Body of pancreas (tissue), 4 donors: ENCODE results near the gene RPL38. TPM values are rescaled to one million over a fixed set of nuclear protein-coding genes. Genes with fewer than 3 reads are reported as not detected.

ENCODE experiments used
- ATAC-seq: fragments of 150-250 bp; one replicate; pipeline ENCODE4 v1.9.1; 2016
- DNase-seq, 4 donors: peaks; one replicate each; pipeline ENCODE4 v3.0.0-alpha.2; 2019
- H3K27ac ChIP-seq, 4 donors: fragments of 200-600 bp; sonication (generic); 1 replicate in 3 of 4; 2 replicates in 1 of 4; pipeline versions ENCODE4 v1.5.1 to v1.6.1; 2016 to 2019; ENCODE audit warnings: mild to moderate bottlenecking in 1 of 4, mixed read lengths in 1 of 4, moderate library complexity in 1 of 4
- H3K27me3 ChIP-seq, 2 donors: fragments of 200-600 bp; sonication (generic); one replicate each; pipeline ENCODE4 v1.6.0; 2016; ENCODE audit warnings: mild to moderate bottlenecking in 1 of 2
- H3K36me3 ChIP-seq, 2 donors: fragments of 200-600 bp; sonication (generic); replicated peaks in 1 of 2; 2 replicates each; pipeline ENCODE4 v1.5.1; 2016; ENCODE audit warnings: low read depth in 2 of 2; ENCODE audit not compliant: insufficient read depth in 1 of 2
- H3K4me1 ChIP-seq: fragments of 200-600 bp; sonication (generic); one replicate; pipeline ENCODE4 v1.6.0; 2016
- H3K4me3 ChIP-seq, 2 donors: fragments of 200-600 bp; sonication (generic); 1 replicate in 1 of 2; 2 replicates in 1 of 2; pipeline ENCODE4 v1.5.1; 2016 to 2019
- H3K9me3 ChIP-seq, 3 donors: fragments of 200-600 bp; sonication (generic); 1 replicate in 2 of 3; 2 replicates in 1 of 3; pipeline ENCODE4 v1.5.1; 2016
- POLR2A ChIP-seq, 3 donors: fragments of 450-650 bp; IDR thresholded peaks; one replicate each; pipeline ENCODE4 v1.6.1; 2016; ENCODE audit warnings: antibody characterized with exemption in 3 of 3, mild to moderate bottlenecking in 2 of 3
- WGBS, 2 donors: methylation state at CpG; one replicate each; pipeline ENCODE4 v1.1.5; 2017; 5-methylcytosine and 5-hydroxymethylcytosine counted together
- intact Hi-C: fragments of 100-400 bp; cut with DNase I; formaldehyde crosslinking; loops from one replicate; pipeline ENCODE4 v1.15.1; 2023
- total RNA-seq, 2 donors: library from RNA; depleted of rRNA; stranded (reverse); fragments of >200 nt; gene quantifications; one replicate each; pipeline ENCODE4 v1.1.0, GENCODE V29; 2016
- TF ChIP-seq, protein P1 (sequence below), 7 experiments: fragments of 450-650 bp in 4 of 7; fragments of 200-600 bp in 3 of 7; sonication (generic) in 3 of 7; IDR thresholded peaks; one replicate each; pipeline ENCODE4 v1.5.1; 2016 to 2019; ENCODE audit warnings: antibody characterized with exemption in 7 of 7

RPL38 gene
- total RNA-seq, 2 donors from 2014 or later: 141 to 156 TPM

DNA sequence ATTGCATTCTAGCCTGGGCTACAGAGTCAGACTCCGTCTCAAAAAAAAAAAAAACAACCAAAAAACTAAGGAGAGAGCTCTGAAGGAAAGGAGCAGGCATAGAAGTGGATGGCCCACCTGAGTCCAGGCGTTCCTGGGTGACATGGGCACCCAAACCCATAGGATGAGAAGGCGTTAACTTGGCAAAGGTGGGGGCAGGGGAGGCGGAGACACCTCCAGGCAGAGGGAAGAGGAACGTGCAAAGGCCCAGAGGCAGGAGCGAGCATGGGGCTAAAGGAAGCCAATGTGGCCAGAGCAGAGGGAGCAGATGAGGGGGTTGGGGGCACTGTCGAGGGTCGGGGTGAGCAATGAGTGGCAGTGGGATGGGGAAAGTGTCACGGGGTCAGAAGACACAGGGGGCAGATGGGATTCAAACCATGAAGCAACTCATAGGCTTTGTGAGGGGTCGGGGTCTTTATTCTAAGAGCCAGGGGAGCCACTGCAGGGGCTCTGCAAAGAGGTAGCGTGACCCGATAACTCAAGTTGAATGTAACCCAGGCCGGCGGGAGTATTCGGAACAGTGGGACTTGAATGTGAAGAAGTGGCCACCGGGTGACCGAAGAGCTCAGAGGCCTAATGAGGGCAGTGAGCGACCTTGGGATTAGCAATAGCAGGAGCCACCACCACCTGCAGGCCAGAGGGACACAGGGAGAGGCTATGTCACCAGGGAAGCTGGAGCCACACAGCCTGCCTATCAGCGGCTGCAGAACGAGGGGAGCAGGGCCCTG lies 21.7 kb downstream of the RPL38 start:
- Histone ChIP-seq H3K27ac (no peak overlapping the region), H3K4me3 (no peak overlapping the region), H3K27me3 (no peaks in the 10 kb centered on the region), H3K4me1 (no peaks in the 10 kb centered on the region), H3K9me3 (no peaks in the 10 kb centered on the region), H3K36me3 (no peaks in the 10 kb centered on the region)
- DNase-seq (no peak), ATAC-seq (no peak)
- intact Hi-C loops: no loop called here
- TF ChIP-seq, protein P1, sequence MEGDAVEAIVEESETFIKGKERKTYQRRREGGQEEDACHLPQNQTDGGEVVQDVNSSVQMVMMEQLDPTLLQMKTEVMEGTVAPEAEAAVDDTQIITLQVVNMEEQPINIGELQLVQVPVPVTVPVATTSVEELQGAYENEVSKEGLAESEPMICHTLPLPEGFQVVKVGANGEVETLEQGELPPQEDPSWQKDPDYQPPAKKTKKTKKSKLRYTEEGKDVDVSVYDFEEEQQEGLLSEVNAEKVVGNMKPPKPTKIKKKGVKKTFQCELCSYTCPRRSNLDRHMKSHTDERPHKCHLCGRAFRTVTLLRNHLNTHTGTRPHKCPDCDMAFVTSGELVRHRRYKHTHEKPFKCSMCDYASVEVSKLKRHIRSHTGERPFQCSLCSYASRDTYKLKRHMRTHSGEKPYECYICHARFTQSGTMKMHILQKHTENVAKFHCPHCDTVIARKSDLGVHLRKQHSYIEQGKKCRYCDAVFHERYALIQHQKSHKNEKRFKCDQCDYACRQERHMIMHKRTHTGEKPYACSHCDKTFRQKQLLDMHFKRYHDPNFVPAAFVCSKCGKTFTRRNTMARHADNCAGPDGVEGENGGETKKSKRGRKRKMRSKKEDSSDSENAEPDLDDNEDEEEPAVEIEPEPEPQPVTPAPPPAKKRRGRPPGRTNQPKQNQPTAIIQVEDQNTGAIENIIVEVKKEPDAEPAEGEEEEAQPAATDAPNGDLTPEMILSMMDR (IDR thresholded peaks at IDR 0.05): no peak
- no peak for TF ChIP-seq POLR2A (IDR thresholded peaks at IDR 0.05)
- WGBS, 2 donors: 90 to 92% methylated on average over 20 of the region's 20 CpGs

DNA sequence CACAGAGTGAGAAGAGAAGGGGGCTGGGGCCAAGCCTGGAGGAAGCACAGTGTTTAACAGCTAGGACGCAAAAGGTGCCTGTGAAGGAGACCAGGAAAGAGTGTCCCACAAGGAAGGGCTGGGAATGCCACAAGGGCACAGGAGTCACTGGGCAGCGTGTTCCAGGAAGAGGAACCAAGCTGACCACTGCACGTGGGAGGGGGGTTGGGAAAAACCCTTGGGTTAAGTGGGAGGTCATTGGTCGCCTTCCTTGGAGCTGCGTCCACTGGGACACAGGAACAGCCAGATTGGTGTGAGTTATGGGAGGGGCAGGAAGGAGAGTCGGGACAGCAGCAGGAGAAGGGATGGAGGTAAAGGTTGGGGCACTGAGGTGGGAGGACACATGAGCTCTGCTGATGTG lies 22.8 kb downstream of the RPL38 start:
- Histone ChIP-seq H3K27me3 (no peaks in the 10 kb centered on the region), H3K4me1 (peaks cover 2% of the 10 kb centered on the region), H3K9me3 (no peaks in the 10 kb centered on the region), H3K36me3 (no peaks in the 10 kb centered on the region), H3K27ac (no peak overlapping the region), H3K4me3 (no peak overlapping the region)
- DNase-seq: no peak
- ATAC-seq: no peak
- TF ChIP-seq, protein P1 (IDR thresholded peaks at IDR 0.05): no peak
- no peak for TF ChIP-seq POLR2A (IDR thresholded peaks at IDR 0.05)
- 80 to 90% methylated on average over 6 of the region's 6 CpGs for WGBS, 2 donors
- intact Hi-C loops: no loop called here

DNA sequence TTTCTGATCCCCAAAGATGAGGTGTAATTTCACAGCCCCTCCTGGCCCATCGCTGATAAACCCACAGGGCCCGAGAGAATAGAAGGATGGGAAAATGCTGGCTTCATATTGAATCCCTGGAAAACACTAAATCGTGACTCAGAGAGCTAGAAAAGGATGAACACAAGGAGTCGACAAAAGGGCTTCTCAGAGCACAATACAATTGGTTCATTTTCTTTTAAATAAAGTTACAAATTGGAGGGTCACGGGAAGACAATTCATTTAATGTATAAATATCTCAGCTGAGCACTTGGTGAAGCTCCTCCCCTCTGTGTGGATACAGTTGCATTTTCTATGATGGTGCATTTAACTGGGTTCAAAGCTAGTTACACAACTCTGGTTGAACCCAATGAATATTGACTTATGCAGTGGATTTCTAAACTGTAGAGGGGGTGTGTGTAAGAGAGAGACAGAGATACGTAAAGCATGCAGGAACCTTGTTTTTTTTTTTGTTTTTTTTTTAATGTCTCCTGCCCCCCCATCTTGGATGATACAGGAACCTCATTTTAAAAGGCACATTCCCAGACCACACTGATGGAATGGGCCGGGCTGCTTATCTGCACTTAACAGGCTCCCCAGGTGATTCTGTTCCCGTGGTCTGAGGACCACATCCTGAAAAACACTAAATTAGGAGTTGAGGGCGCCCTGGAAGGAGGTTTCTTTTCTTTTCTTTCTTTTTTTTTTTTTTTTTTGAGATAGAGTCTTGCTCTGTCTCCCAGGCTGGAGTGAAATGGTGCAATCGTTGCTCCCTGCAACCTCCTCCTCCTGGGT lies 24.0 kb downstream of the RPL38 start:
- no peaks in the 10 kb centered on the region for H3K9me3 ChIP-seq
- ATAC-seq: no peak
- TF ChIP-seq, protein P1 (IDR thresholded peaks at IDR 0.05): no peak
- TF ChIP-seq POLR2A (IDR thresholded peaks at IDR 0.05): no peak
- DNase-seq: no peak
- H3K36me3 ChIP-seq: no peaks in the 10 kb centered on the region
- H3K27ac ChIP-seq: no peak overlapping the region
- H3K4me1 ChIP-seq: peaks cover 14% of the 10 kb centered on the region
- intact Hi-C loops: no loop called here
- H3K4me3 ChIP-seq: no peak overlapping the region
- 79 to 83% methylated on average over 10 of the region's 10 CpGs for WGBS, 2 donors
- no peaks in the 10 kb centered on the region for H3K27me3 ChIP-seq

DNA sequence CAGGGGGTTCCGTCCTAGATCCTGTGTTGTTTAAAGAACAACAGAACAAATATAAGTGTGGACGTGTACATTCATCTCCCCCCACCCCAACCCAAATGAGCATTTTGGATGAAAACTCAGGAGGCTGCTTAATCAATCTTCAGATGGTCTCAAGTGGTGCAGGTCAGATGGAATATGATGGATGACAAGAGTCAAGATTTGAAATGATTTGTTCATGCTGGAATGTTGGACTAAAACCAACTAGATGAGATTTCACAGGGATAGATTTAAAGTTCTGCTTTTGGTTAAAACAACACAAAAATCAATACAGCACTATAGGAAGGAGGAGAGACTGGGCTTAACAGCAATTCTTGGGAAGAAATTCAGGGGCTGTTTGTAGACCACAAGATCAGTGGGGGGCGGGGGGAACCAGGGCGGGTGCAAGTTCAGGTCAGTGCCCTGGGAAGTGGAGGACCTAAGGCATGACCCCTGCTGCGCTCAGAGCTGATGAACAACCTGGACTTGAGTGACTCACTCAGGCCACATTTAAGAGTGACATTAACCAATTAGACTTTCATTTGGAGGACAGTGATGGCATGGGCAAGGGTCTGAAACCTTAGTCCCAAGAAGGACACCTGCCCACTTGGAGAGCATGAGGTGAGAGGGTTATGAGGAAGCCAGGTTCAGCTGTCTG lies 25.0 kb downstream of the RPL38 start:
- intact Hi-C loops: no loop called here
- ATAC-seq: no peak
- H3K9me3 ChIP-seq: no peaks in the 10 kb centered on the region
- DNase-seq: no peak
- no peak overlapping the region for H3K4me3 ChIP-seq
- H3K4me1 ChIP-seq: peaks cover 24% of the 10 kb centered on the region
- H3K36me3 ChIP-seq: no peaks in the 10 kb centered on the region
- 76% methylated on average over 5 of the region's 5 CpGs for WGBS, 2 donors
- H3K27me3 ChIP-seq: no peaks in the 10 kb centered on the region
- H3K27ac ChIP-seq: no peak overlapping the region
- no peak for TF ChIP-seq POLR2A (IDR thresholded peaks at IDR 0.05)
- TF ChIP-seq, protein P1 (IDR thresholded peaks at IDR 0.05): no peak
